GM12878 (cell line): ENCODE results near the gene ABCA2. TPM values are rescaled to one million over a fixed set of nuclear protein-coding genes. Genes with fewer than 3 reads are reported as not detected.

Experiments used
- ATAC-seq: fragments of 200-7000 bp; cut with Tn5 transposase; 3 replicates; pipeline ENCODE4 v1.9.1; 2020; ENCODE audit warnings: mild to moderate bottlenecking, moderate library complexity
- BruUV-seq: library from RNA; stranded (reverse); fragments of 400-500 nt; replicated peaks from 2 replicates; lab custom pipeline; 2021; lab: Mats Ljungman, UMichigan
- CTCF ChIA-PET: fragments of 300-600 bp; sonication (Branson Sonifier 250); formaldehyde crosslinking; extraction: SDS; loops from one replicate; lab custom pipeline; 2021; ENCODE audit warnings: inconsistent platforms; lab: Yijun Ruan, JAX
- POLR2A ChIA-PET: fragments of 350-600 bp; formaldehyde crosslinking; extraction: SDS; loops from one replicate; lab custom pipeline; 2021; ENCODE audit warnings: inconsistent platforms; lab: Charles Lee
- RAD21 ChIA-PET: fragments of 300-600 bp; sonication (Branson Sonifier 250); formaldehyde crosslinking; loops from one replicate; lab custom pipeline; 2023; ENCODE audit warnings: antibody characterized with exemption; ENCODE audit not compliant: unreplicated experiment; lab: Charles Lee
- SMC1A ChIA-PET: fragments of 300-600 bp; sonication (Branson Sonifier 250); formaldehyde crosslinking; loops from one replicate; lab custom pipeline; 2023; ENCODE audit not compliant: unreplicated experiment, uncharacterized antibody; lab: Charles Lee
- DNase-seq: peaks from one replicate; pipeline ENCODE4 v3.0.0-alpha.2; 2011; ENCODE audit warnings: low read depth, low spot score
- FAIRE-seq: peaks from 3 replicates; lab custom pipeline; 2011; peaks lifted over from hg19 to GRCh38; lab: Jason Lieb, UNC
- H2AFZ ChIP-seq: 2 replicates; pipeline ENCODE4 v1.6.0; 2011; ENCODE audit warnings: low read depth, low read length, control low read depth; ENCODE audit not compliant: control insufficient read depth
- H3K27ac ChIP-seq: 2 replicates; pipeline ENCODE4 v1.5.1; 2011; ENCODE audit warnings: control low read depth; ENCODE audit not compliant: control insufficient read depth, insufficient read depth
- H3K27me3 ChIP-seq, 2 experiments: replicated peaks in 1 of 2; 2 replicates each; pipeline versions ENCODE4 v1.6.0 to v1.6.1; 2011; ENCODE audit warnings: low read length in 1 of 2; ENCODE audit not compliant: control insufficient read depth in 2 of 2, insufficient read depth in 2 of 2
- H3K36me3 ChIP-seq, 2 experiments: 2 replicates each; pipeline ENCODE4 v1.5.1; 2011; ENCODE audit warnings: low read length in 1 of 2; ENCODE audit not compliant: control insufficient read depth in 2 of 2, insufficient read depth in 2 of 2
- H3K4me1 ChIP-seq: 2 replicates; pipeline ENCODE4 v1.6.1; 2011; ENCODE audit warnings: mild to moderate bottlenecking, low read length, moderate library complexity, mixed read lengths; ENCODE audit not compliant: control insufficient read depth, insufficient read depth
- H3K4me2 ChIP-seq: 2 replicates; pipeline ENCODE4 v1.6.0; 2011; ENCODE audit warnings: control low read depth; ENCODE audit not compliant: control insufficient read depth, insufficient read depth
- H3K4me3 ChIP-seq: fragments of 200-600 bp; sonication (generic); 2 replicates; pipeline ENCODE4 v1.5.1; 2016
- H3K79me2 ChIP-seq: 2 replicates; pipeline ENCODE4 v1.6.0; 2011; ENCODE audit warnings: low read length; ENCODE audit not compliant: control insufficient read depth, insufficient read depth
- H3K9ac ChIP-seq: 2 replicates; pipeline ENCODE4 v1.8.0; 2011; ENCODE audit warnings: low read length, control low read depth, mixed read lengths; ENCODE audit not compliant: control insufficient read depth, insufficient read depth
- H3K9me3 ChIP-seq: replicated peaks from 3 replicates; pipeline ENCODE4 v1.5.1; 2011; ENCODE audit warnings: mild to moderate bottlenecking, low read length; ENCODE audit not compliant: control insufficient read depth, insufficient read depth
- H4K20me1 ChIP-seq: 2 replicates; pipeline ENCODE4 v1.6.0; 2011; ENCODE audit not compliant: control insufficient read depth, insufficient read depth
- BCL11A ChIP-seq: IDR thresholded peaks from 2 replicates; pipeline ENCODE4 v1.6.1; 2011; ENCODE audit warnings: low read depth, low read length
- BHLHE40 ChIP-seq, 2 experiments: fragments of 450-650 bp in 1 of 2; IDR thresholded peaks; 2 replicates each; pipeline ENCODE4 v1.6.1; 2011 to 2017; ENCODE audit warnings: low read depth in 2 of 2, borderline replicate concordance in 1 of 2, improper control_type of control experiment in 1 of 2, low read length in 1 of 2, mild to moderate bottlenecking in 1 of 2
- CEBPZ ChIP-seq: fragments of 150-350 bp; IDR thresholded peaks from 2 replicates; pipeline ENCODE4 v1.6.1; 2016; ENCODE audit warnings: low read depth, low read length
- CHD1 ChIP-seq: IDR thresholded peaks from 2 replicates; pipeline ENCODE4 v1.6.1; 2012; ENCODE audit warnings: low read depth, low read length, improper control_type of control experiment
- EED ChIP-seq: sonication (generic); IDR thresholded peaks from 2 replicates; pipeline ENCODE4 v1.6.1; 2016; ENCODE audit warnings: antibody characterized with exemption, low read depth
- GABPA ChIP-seq: IDR thresholded peaks from 2 replicates; pipeline ENCODE4 v1.6.1; 2014; ENCODE audit warnings: antibody characterized with exemption, low read depth, mild to moderate bottlenecking, inconsistent platforms
- GATAD2B ChIP-seq: fragments of 450-650 bp; conservative IDR thresholded peaks from 2 replicates; pipeline ENCODE4 v1.6.1; 2017; ENCODE audit warnings: low read depth, mild to moderate bottlenecking, moderate library complexity
- HDAC2 ChIP-seq: fragments of 200-600 bp; sonication (generic); IDR thresholded peaks from 2 replicates; pipeline ENCODE4 v1.6.1; 2017
- JUNB ChIP-seq: IDR thresholded peaks from 2 replicates; pipeline ENCODE4 v1.6.1; 2016; ENCODE audit warnings: antibody characterized with exemption, mild to moderate bottlenecking
- MAX ChIP-seq: IDR thresholded peaks from 2 replicates; pipeline ENCODE4 v1.6.1; 2012; ENCODE audit warnings: low read depth, low read length, improper control_type of control experiment
- NBN ChIP-seq: fragments of 450-650 bp; IDR thresholded peaks from 2 replicates; pipeline ENCODE4 v1.6.1; 2016
- NKRF ChIP-seq: fragments of 450-650 bp; conservative IDR thresholded peaks from 2 replicates; pipeline ENCODE4 v1.6.1; 2017; ENCODE audit warnings: mild to moderate bottlenecking, moderate library complexity
- NRF1 ChIP-seq: conservative IDR thresholded peaks from 2 replicates; pipeline ENCODE4 v1.6.1; 2011; ENCODE audit warnings: mild to moderate bottlenecking, low read depth, low read length, improper control_type of control experiment
- PAX8 ChIP-seq: fragments of 450-650 bp; IDR thresholded peaks from 2 replicates; pipeline ENCODE4 v1.6.1; 2017; ENCODE audit warnings: mild to moderate bottlenecking, moderate library complexity
- RB1 ChIP-seq: fragments of 450-650 bp; formaldehyde crosslinking; IDR thresholded peaks from 2 replicates; pipeline ENCODE4 v1.6.1; 2017; ENCODE audit warnings: mild to moderate bottlenecking, borderline replicate concordance
- RUNX3 ChIP-seq: IDR thresholded peaks from 2 replicates; pipeline ENCODE4 v1.6.1; 2012; ENCODE audit warnings: low read length, inconsistent platforms
- SMAD1 ChIP-seq: fragments of 450-650 bp; IDR thresholded peaks from 2 replicates; pipeline ENCODE4 v1.6.1; 2018; ENCODE audit warnings: mild to moderate bottlenecking, low read depth; ENCODE audit not compliant: partially characterized antibody
- ZNF24 ChIP-seq: fragments of 450-650 bp; IDR thresholded peaks from 2 replicates; pipeline ENCODE4 v1.6.1; 2017; ENCODE audit warnings: antibody characterized with exemption, mild to moderate bottlenecking
- ZNF274 ChIP-seq: IDR thresholded peaks from one replicate; pipeline ENCODE4 v1.8.0; 2011; ENCODE audit not compliant: insufficient read length, insufficient read depth
- WGBS: methylation state at CpG from one replicate; pipeline ENCODE4 v1.1.6; 2016; ENCODE audit warnings: low lambda C conversion rate; ENCODE audit not compliant: insufficient replicate concordance, insufficient coverage; ENCODE audit errors: missing lambda C conversion rate; 5-methylcytosine and 5-hydroxymethylcytosine counted together
- in situ Hi-C: fragments of 300-500 bp; cut with MboI; formaldehyde crosslinking; loops from 9 replicates; pipeline ENCODE4 v1.14.3; 2018; ENCODE audit warnings: mixed read lengths
- intact Hi-C: fragments of 100-400 bp; cut with micrococcal nuclease; formaldehyde crosslinking; loops from one replicate; pipeline ENCODE4 v1.14.2; 2022; ENCODE audit not compliant: unreplicated experiment
- polyA plus RNA-seq, 11 experiments: library from polyadenylated mRNA; depleted of rRNA in 4 of 11; unstranded in 6 of 11; stranded (reverse) in 5 of 11; fragments of >200 nt; fragmentation: Nextera tagmentation in 4 of 11; fragmentation: Illumina TruSeq in 1 of 11; extraction: Ambion mirVana in 4 of 11; extraction: Trizol in 1 of 11; gene quantifications; 1 replicate in 1 of 11; 2 replicates in 10 of 11; pipeline versions ENCODE4 v1.2.1 to v1.2.3, GENCODE V29; 2011 to 2016; ENCODE audit warnings: inconsistent platforms in 2 of 11, missing spikeins in 2 of 11, low read depth in 1 of 11
- total RNA-seq, 4 experiments: library from RNA; depleted of rRNA in 3 of 4; stranded (reverse); fragments of >200 nt in 3 of 4; fragmentation: Illumina TruSeq in 1 of 4; extraction: Trizol in 1 of 4; gene quantifications; 2 replicates each; pipeline versions ENCODE4 v1.2.1 to v1.2.3, GENCODE V29; 2013 to 2021

The ABCA2 gene
- total and polyA plus RNA-seq, 10 of the 15 experiments (the other 5 are each of a cell fraction or from before 2014, with no cell fraction given) = 0.13 to 2.6 (median 0.71) TPM; not detected in 2

GRCh38 chr9:137015540-137015930 is 12.5 kb downstream of the ABCA2 start:
- Histone ChIP-seq H2AFZ (no peak overlapping the region), H3K9me3 (no peaks in the 10 kb centered on the region; the same call in 2 of the 3 replicates), H3K4me1 (no peaks in the 10 kb centered on the region), H3K79me2 (no peaks in the 10 kb centered on the region), H4K20me1 (no peaks in the 10 kb centered on the region), H3K4me2 (no peak overlapping the region), H3K36me3 (no peaks in the 10 kb centered on the region), H3K27me3 (no peaks in the 10 kb centered on the region), H3K4me3 (no peak overlapping the region), H3K27ac (no peak overlapping the region), H3K9ac (no peak overlapping the region)
- TF ChIP-seq BCL11A = no peak
- TF ChIP-seq SMAD1 = no peak
- TF ChIP-seq MAX = no peak
- no peak for TF ChIP-seq JUNB
- no peak for TF ChIP-seq PAX8
- no peak for TF ChIP-seq CHD1
- TF ChIP-seq NKRF = no peak
- TF ChIP-seq RUNX3 = no peak
- no peak for TF ChIP-seq ZNF274
- TF ChIP-seq RB1 = no peak
- no peak for TF ChIP-seq GATAD2B
- no peak for TF ChIP-seq NBN
- TF ChIP-seq GABPA = no peak
- TF ChIP-seq HDAC2 = no peak
- no peak for TF ChIP-seq BHLHE40 (IDR thresholded peaks at IDR 0.05; ENCODE audit: borderline replicate concordance in 1 of 2, low read depth in 2 of 2, low read length in 1 of 2)
- TF ChIP-seq ZNF24 = no peak
- TF ChIP-seq NRF1 = no peak
- TF ChIP-seq CEBPZ = no peak
- TF ChIP-seq EED = no peak
- ChIA-PET POLR2A (no interaction called here), RAD21 (no interaction called here), CTCF (no interaction called here), SMC1A (no interaction called here)
- FAIRE-seq (no peak), DNase-seq (no peak), ATAC-seq (no peak)
- intact Hi-C loops = no loop called here
- BruUV-seq = no TSS peak
- 79% methylated on average over 25 of the region's 25 CpGs for WGBS
- in situ Hi-C loops = no loop called here
